HepG2 (cell line): ENCODE measurements around the gene ASL. TPM values are rescaled to one million over a fixed set of nuclear protein-coding genes. Genes with fewer than 3 reads are reported as not detected.

Experiments used
- CREB1 ChIP-seq, 2 experiments: fragments of 450-650 bp in 1 of 2; IDR thresholded peaks; 2 replicates each; pipeline ENCODE4 v1.6.1; 2016 to 2017; ENCODE audit warnings: control low read depth in 1 of 2, mild to moderate bottlenecking in 1 of 2, missing compliant biosample characterization in 1 of 2, missing genetic modification characterization in 1 of 2
- CREM ChIP-seq, 2 experiments: sonication (generic) in 1 of 2; formaldehyde crosslinking in 1 of 2; IDR thresholded peaks; 2 replicates each; pipeline versions ENCODE4 v1.4.0 to v1.6.1; 2016 to 2020; ENCODE audit warnings: antibody characterized with exemption in 1 of 2, mild to moderate bottlenecking in 1 of 2, missing genetic modification reagents in 1 of 2
- FOXO1 ChIP-seq: sonication (generic); formaldehyde crosslinking; IDR thresholded peaks from 2 replicates; pipeline ENCODE4 v1.4.0; 2020; ENCODE audit warnings: missing genetic modification reagents
- GATAD1 ChIP-seq: IDR thresholded peaks from 2 replicates; pipeline ENCODE4 v1.6.1; 2016; ENCODE audit warnings: missing genetic modification reagents, missing compliant biosample characterization
- HOXA7 ChIP-seq: sonication (generic); formaldehyde crosslinking; IDR thresholded peaks from 2 replicates; pipeline ENCODE4 v1.8.1; 2022; ENCODE audit warnings: mild to moderate bottlenecking, missing genetic modification reagents, moderate library complexity
- ISL2 ChIP-seq: sonication (generic); formaldehyde crosslinking; IDR thresholded peaks from 2 replicates; pipeline ENCODE4 v1.5.0; 2020; ENCODE audit warnings: missing genetic modification reagents
- MEIS1 ChIP-seq: sonication (generic); formaldehyde crosslinking; IDR thresholded peaks from 2 replicates; pipeline ENCODE4 v1.9.0; 2021; ENCODE audit warnings: mild to moderate bottlenecking, missing genetic modification reagents, moderate library complexity, borderline replicate concordance
- PRMT3 ChIP-seq: sonication (generic); formaldehyde crosslinking; IDR thresholded peaks from 2 replicates; pipeline ENCODE4 v1.8.1; 2022; ENCODE audit warnings: low read depth, mild to moderate bottlenecking, moderate library complexity, missing genetic modification reagents, borderline replicate concordance
- RARA ChIP-seq: IDR thresholded peaks from 2 replicates; pipeline ENCODE4 v1.6.1; 2016; ENCODE audit warnings: missing genetic modification reagents, missing compliant biosample characterization
- RFX3 ChIP-seq: IDR thresholded peaks from 2 replicates; pipeline ENCODE4 v1.6.1; 2016; ENCODE audit warnings: missing biosample characterization, missing genetic modification reagents
- SAP130 ChIP-seq: IDR thresholded peaks from 2 replicates; pipeline ENCODE4 v1.6.1; 2016; ENCODE audit warnings: low read depth
- SIN3A ChIP-seq: IDR thresholded peaks from 2 replicates; pipeline ENCODE4 v1.6.1; 2011; ENCODE audit warnings: low read depth, mild to moderate bottlenecking, control low read depth, low read length, borderline replicate concordance
- THAP11 ChIP-seq: IDR thresholded peaks from 2 replicates; pipeline ENCODE4 v1.6.1; 2016; ENCODE audit warnings: missing biosample characterization, missing genetic modification reagents
- U2AF1 ChIP-seq: fragments of 200-400 bp; formaldehyde crosslinking; optimal IDR thresholded peaks from 2 replicates; pipeline ENCODE3; 2017; ENCODE audit warnings: mild to moderate bottlenecking, low read depth, low read length
- ZBTB42 ChIP-seq: sonication (generic); formaldehyde crosslinking; IDR thresholded peaks from 2 replicates; pipeline ENCODE4 v1.5.0; 2020; ENCODE audit warnings: mild to moderate bottlenecking, missing genetic modification reagents
- ZBTB8A ChIP-seq: sonication (generic); formaldehyde crosslinking; IDR thresholded peaks from 2 replicates; pipeline ENCODE4 v1.4.0; 2020; ENCODE audit warnings: mild to moderate bottlenecking, low read depth, missing genetic modification reagents, borderline replicate concordance
- ZEB1 ChIP-seq: IDR thresholded peaks from 2 replicates; pipeline ENCODE4 v1.6.1; 2012; ENCODE audit warnings: mild to moderate bottlenecking, low read depth, inconsistent platforms; ENCODE audit not compliant: insufficient replicate concordance
- ZNF264 ChIP-seq: sonication (generic); formaldehyde crosslinking; IDR thresholded peaks from 2 replicates; pipeline ENCODE4 v1.4.0; 2020; ENCODE audit warnings: missing genetic modification reagents
- ZNF331 ChIP-seq: sonication (generic); formaldehyde crosslinking; IDR thresholded peaks from 2 replicates; pipeline ENCODE4 v1.4.0; 2020; ENCODE audit warnings: missing genetic modification reagents
- ZNF441 ChIP-seq: sonication (generic); formaldehyde crosslinking; IDR thresholded peaks from 2 replicates; pipeline ENCODE4 v1.7.0; 2021; ENCODE audit warnings: missing genetic modification reagents, borderline replicate concordance
- ZNF644 ChIP-seq: IDR thresholded peaks from 2 replicates; pipeline ENCODE4 v1.6.1; 2016; ENCODE audit warnings: low read depth
- ZNF670 ChIP-seq: sonication (generic); formaldehyde crosslinking; IDR thresholded peaks from 2 replicates; pipeline ENCODE4 v1.8.0; 2022; ENCODE audit warnings: mild to moderate bottlenecking, missing genetic modification reagents, borderline replicate concordance
- ZSCAN9 ChIP-seq: IDR thresholded peaks from 2 replicates; pipeline ENCODE4 v1.6.1; 2016; ENCODE audit warnings: borderline replicate concordance
- polyA plus RNA-seq, 8 experiments: library from polyadenylated mRNA; depleted of rRNA in 3 of 8; stranded (reverse) in 7 of 8; unstranded in 1 of 8; fragments of >200 nt; fragmentation: Illumina TruSeq in 4 of 8; extraction: Trizol in 4 of 8; gene quantifications; 2 replicates each; pipeline versions ENCODE4 v1.2.1 to v1.2.3, GENCODE V29; 2011 to 2016; ENCODE audit warnings: low read depth in 4 of 8, missing spikeins in 1 of 8, mixed read lengths in 1 of 8; ENCODE audit not compliant: insufficient read depth in 1 of 8
- total RNA-seq, 5 experiments: library from RNA; depleted of rRNA; stranded (reverse); fragments of >200 nt; fragmentation: Illumina TruSeq; extraction: Trizol; gene quantifications; 2 replicates each; pipeline ENCODE4 v1.2.3, GENCODE V29; 2016; ENCODE audit warnings: low read depth in 1 of 5
- TF ChIP-seq, protein P1 (sequence below): sonication (generic); formaldehyde crosslinking; IDR thresholded peaks from 2 replicates; pipeline ENCODE4 v1.8.0; 2023; ENCODE audit warnings: mild to moderate bottlenecking, missing genetic modification reagents
- TF ChIP-seq, protein P2 (sequence below): IDR thresholded peaks from 2 replicates; pipeline ENCODE4 v1.6.1; 2016; ENCODE audit warnings: missing compliant biosample characterization, missing genetic modification reagents, borderline replicate concordance
- TF ChIP-seq, protein P3 (sequence below): sonication (generic); formaldehyde crosslinking; IDR thresholded peaks from 2 replicates; pipeline ENCODE4 v1.4.0; 2020; ENCODE audit warnings: low read depth, mild to moderate bottlenecking, missing genetic modification reagents
- TF ChIP-seq, protein P4 (sequence below): sonication (generic); formaldehyde crosslinking; IDR thresholded peaks from 2 replicates; pipeline ENCODE4 v1.5.0; 2020; ENCODE audit warnings: missing genetic modification reagents

ASL gene
- total and polyA plus RNA-seq, 2 of the 13 experiments (the other 11 are each of a cell fraction or from before 2014, with no cell fraction given), result 71.4 to 96.5 TPM

DNA sequence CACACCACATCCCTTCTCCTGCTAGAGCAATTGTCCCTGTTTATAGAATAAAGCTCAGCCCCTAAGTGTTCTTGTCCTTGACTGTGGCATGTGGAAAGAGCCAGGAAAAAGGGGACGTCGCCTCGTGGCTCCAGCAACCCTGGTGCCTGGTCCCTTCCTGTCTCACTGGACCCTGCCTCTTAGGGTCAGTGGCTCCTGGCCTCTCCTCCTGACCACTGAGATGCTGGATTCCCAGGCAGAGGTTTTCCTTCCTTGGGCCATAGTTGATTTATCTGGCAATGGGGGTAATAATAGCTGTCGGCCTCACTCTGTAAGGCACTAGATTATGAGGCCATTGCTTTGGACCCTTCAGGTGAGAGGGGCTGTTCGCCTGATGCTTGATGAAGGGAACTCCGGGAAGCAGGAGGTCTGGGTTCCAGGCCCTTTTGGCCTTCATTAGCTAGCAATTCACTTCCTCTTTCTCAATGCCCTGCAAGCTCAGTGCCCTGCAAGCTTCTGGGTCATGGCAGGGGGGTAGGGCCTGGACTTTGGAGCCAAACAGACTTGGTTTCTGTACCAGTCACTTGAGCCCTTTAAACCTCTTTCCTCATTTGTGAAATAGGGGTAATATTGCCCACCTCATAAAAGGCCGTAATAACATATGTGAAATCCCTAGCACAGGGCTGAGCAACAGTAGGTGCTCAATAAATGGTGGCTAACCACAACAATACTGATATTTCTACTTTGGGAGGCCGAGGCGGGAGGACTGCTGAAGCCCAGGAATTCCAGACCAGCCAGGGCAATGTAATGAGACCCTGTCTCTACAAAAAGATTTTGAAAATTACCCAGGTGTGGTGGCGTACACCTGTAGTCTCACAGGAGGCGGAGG is 1.1 kb downstream of the ASL start (continued):
- TF ChIP-seq, protein P1, sequence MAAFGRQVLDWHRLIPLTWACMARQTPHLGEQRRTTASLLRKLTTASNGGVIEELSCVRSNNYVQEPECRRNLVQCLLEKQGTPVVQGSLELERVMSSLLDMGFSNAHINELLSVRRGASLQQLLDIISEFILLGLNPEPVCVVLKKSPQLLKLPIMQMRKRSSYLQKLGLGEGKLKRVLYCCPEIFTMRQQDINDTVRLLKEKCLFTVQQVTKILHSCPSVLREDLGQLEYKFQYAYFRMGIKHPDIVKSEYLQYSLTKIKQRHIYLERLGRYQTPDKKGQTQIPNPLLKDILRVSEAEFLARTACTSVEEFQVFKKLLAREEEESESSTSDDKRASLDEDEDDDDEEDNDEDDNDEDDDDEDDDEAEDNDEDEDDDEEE (CRISPR knock-in tag), result no peak
- TF ChIP-seq MEIS1 (no peak), ZNF644 (CRISPR knock-in tag) (peak; percentile 54; the same call in 1 of the 2 replicates), ZBTB8A (CRISPR knock-in tag) (no peak), RARA (CRISPR knock-in tag) (peak; percentile 77), THAP11 (CRISPR knock-in tag) (no peak; the same call in 1 of the 2 replicates), ZEB1 (no peak), RFX3 (CRISPR knock-in tag) (no peak), CREB1 (IDR thresholded peaks at IDR 0.05) (no peak), CREB1 (CRISPR knock-in tag; IDR thresholded peaks at IDR 0.05) (no peak), ZNF441 (CRISPR knock-in tag) (no peak), ZSCAN9 (no peak), CREM (IDR thresholded peaks at IDR 0.05) (no peak), CREM (CRISPR knock-in tag; IDR thresholded peaks at IDR 0.05) (no peak), ISL2 (CRISPR knock-in tag) (no peak), SAP130 (CRISPR knock-in tag) (peak; percentile 40; the same call in 1 of the 2 replicates), PRMT3 (CRISPR knock-in tag) (no peak), FOXO1 (CRISPR knock-in tag) (no peak), ZBTB42 (no peak), ZNF264 (CRISPR knock-in tag) (no peak), GATAD1 (CRISPR knock-in tag) (peak; percentile 23), ZNF331 (CRISPR knock-in tag) (no peak), U2AF1 (no peak), HOXA7 (CRISPR knock-in tag) (no peak), ZNF670 (no peak), SIN3A (peak; percentile 58; the same call in 1 of the 2 replicates)
- TF ChIP-seq, protein P2, sequence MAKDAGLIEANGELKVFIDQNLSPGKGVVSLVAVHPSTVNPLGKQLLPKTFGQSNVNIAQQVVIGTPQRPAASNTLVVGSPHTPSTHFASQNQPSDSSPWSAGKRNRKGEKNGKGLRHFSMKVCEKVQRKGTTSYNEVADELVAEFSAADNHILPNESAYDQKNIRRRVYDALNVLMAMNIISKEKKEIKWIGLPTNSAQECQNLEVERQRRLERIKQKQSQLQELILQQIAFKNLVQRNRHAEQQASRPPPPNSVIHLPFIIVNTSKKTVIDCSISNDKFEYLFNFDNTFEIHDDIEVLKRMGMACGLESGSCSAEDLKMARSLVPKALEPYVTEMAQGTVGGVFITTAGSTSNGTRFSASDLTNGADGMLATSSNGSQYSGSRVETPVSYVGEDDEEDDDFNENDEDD (CRISPR knock-in tag), result no peak
- TF ChIP-seq, protein P3, sequence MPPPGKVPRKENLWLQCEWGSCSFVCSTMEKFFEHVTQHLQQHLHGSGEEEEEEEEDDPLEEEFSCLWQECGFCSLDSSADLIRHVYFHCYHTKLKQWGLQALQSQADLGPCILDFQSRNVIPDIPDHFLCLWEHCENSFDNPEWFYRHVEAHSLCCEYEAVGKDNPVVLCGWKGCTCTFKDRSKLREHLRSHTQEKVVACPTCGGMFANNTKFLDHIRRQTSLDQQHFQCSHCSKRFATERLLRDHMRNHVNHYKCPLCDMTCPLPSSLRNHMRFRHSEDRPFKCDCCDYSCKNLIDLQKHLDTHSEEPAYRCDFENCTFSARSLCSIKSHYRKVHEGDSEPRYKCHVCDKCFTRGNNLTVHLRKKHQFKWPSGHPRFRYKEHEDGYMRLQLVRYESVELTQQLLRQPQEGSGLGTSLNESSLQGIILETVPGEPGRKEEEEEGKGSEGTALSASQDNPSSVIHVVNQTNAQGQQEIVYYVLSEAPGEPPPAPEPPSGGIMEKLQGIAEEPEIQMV (CRISPR knock-in tag), result no peak
- TF ChIP-seq, protein P4, sequence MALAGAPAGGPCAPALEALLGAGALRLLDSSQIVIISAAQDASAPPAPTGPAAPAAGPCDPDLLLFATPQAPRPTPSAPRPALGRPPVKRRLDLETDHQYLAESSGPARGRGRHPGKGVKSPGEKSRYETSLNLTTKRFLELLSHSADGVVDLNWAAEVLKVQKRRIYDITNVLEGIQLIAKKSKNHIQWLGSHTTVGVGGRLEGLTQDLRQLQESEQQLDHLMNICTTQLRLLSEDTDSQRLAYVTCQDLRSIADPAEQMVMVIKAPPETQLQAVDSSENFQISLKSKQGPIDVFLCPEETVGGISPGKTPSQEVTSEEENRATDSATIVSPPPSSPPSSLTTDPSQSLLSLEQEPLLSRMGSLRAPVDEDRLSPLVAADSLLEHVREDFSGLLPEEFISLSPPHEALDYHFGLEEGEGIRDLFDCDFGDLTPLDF (CRISPR knock-in tag), result no peak
